SK-N-MC (cell line): ENCODE measurements around the gene GPR156.

Source experiments
- EZH2 ChIP-seq: fragments of 200-600 bp; sonication (generic); IDR thresholded peaks from one replicate; pipeline ENCODE4 v1.6.1; 2017; ENCODE audit warnings: antibody characterized with exemption
- POLR2AphosphoS5 ChIP-seq: IDR thresholded peaks from 2 replicates; pipeline ENCODE4 v1.6.1; 2012; ENCODE audit warnings: mild to moderate bottlenecking, low read depth, low read length, borderline replicate concordance

GRCh38 chr3:120181632-120182031 lies 103.4 kb downstream of the GPR156 start:
- no peak for TF ChIP-seq POLR2AphosphoS5
- no peak for TF ChIP-seq EZH2
